Measurements from ENCODE around the gene SNX5. TPM values are rescaled to one million over a fixed set of nuclear protein-coding genes. Genes with fewer than 3 reads are reported as not detected.

Gene SNX5
- total and polyA plus RNA-seq, 9 of the 15 experiments (the other 6 are each of a cell fraction or from before 2014, with no cell fraction given), result 53.5 to 276 (median 160) TPM

- BruUV-seq (replicated peaks), result no TSS peak
- Histone ChIP-seq H3K79me2 (ENCODE audit: control insufficient read depth, insufficient read depth, low read length) (no peaks in the 10 kb centered on the region), H3K9ac (ENCODE audit: insufficient read depth in 1 of 2, low read depth in 2 of 2, low read length in 2 of 2) (no peak overlapping the region), H3K4me3 (no peak overlapping the region), H3K4me2 (ENCODE audit: insufficient read depth, low read length) (no peak overlapping the region), H2AFZ (ENCODE audit: low read depth, low read length) (no peak overlapping the region), H4K20me1 (replicated peaks; ENCODE audit: control insufficient read depth, insufficient read depth, low read length) (no peaks in the 10 kb centered on the region), H3K27ac (ENCODE audit: extremely low read depth, low read depth, low read length) (no peak overlapping the region), H3K4me1 (replicated peaks in 1 of 2; ENCODE audit: control insufficient read depth in 2 of 2, insufficient read depth in 2 of 2, low read length in 2 of 2) (no peaks in the 10 kb centered on the region), H3K9me3 (replicated peaks; ENCODE audit: control insufficient read depth, insufficient read depth, low read depth, low read length) (no peaks in the 10 kb centered on the region), H3K36me3 (ENCODE audit: control insufficient read depth, insufficient read depth, low read length) (no peaks in the 10 kb centered on the region), H3K27me3 (ENCODE audit: control insufficient read depth in 2 of 2, insufficient read depth in 2 of 2, low read length in 2 of 2) (0 out of 5 replicates have a peak, but pooled peaks cover 0 to 5% of the 10 kb centered on the region in 2 experiments), H3K9me1 (ENCODE audit: control insufficient read depth, insufficient read depth, low read length) (no peaks in the 10 kb centered on the region)
- intact Hi-C loops (cut with micrococcal nuclease), result no loop called here
- WGBS (ENCODE audit: insufficient coverage, low coverage, missing lambda C conversion rate), result 26% methylated on average over 3 of the region's 3 CpGs
- FAIRE-seq (no peak), DNase-seq (ENCODE audit: extremely low read depth in 1 of 4, low spot score in 3 of 4) (no peak), ATAC-seq (no peak)
- no peak for TF ChIP-seq ZNF124 (CRISPR knock-in tag; IDR thresholded peaks at IDR 0.05)
- TF ChIP-seq NONO (IDR thresholded peaks at IDR 0.05; ENCODE audit: low read depth in 2 of 2, low read length in 1 of 2), result no peak
- TF ChIP-seq AFF1 (IDR thresholded peaks at IDR 0.05; ENCODE audit: low read depth in 1 of 2, partially characterized antibody in 2 of 2), result peak in 1 of 2 experiments; percentile 29
- no peak for TF ChIP-seq GTF2A2 (tag; IDR thresholded peaks at IDR 0.05)
- TF ChIP-seq TCF7L2 (IDR thresholded peaks at IDR 0.05; ENCODE audit: low read depth, low read length), result no peak
- TF ChIP-seq GTF3C2 (IDR thresholded peaks at IDR 0.05; ENCODE audit: borderline replicate concordance, extremely low read depth, insufficient read length), result no peak
- TF ChIP-seq EGR1 (conservative IDR thresholded peaks at IDR 0.05), result no peak
- in situ Hi-C loops (cut with MboI), result no loop called here
- ChIA-PET POLR2A (no interaction called here), CTCF (ENCODE audit: low intra/inter-chr PET ratio) (no interaction called here)
Measured at GRCh38 chr20:17904027-17904426, 64.6 kb downstream of the SNX5 start.

All from K562 (cell line).